ENCODE results near the gene TRAK2. TPM values are rescaled to one million over a fixed set of nuclear protein-coding genes. Genes with fewer than 3 reads are reported as not detected.

Gene TRAK2
- total RNA-seq, 4 donors from 2014 or later: 59.7 to 105 (median 65.2) TPM

- no peak for TF ChIP-seq CTCF (IDR thresholded peaks at IDR 0.05; ENCODE audit: low read depth)
Measured at GRCh38 chr2:201482543-201482942, 31.3 kb upstream of the TRAK2 start.

DNA sequence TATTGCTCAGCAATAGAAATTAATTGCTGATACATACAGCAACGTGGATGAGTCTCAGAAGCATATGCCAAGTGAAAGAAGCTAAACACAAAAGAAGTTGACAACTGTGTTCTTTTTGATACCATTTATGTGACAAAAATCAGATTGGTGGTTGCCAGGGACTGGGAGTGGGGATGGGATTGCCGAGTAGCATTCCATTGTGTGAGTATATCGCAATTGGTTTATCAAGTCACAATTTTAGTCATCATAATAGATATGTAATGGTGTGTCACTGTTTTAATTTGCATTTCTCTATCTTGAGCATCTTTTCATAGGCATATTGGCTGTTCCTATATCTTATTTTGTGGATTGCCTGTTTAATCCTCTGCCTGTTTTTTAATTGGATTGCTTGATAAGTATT lies 21.2 kb upstream of the TRAK2 start:
- no peak for TF ChIP-seq CTCF (IDR thresholded peaks at IDR 0.05; ENCODE audit: low read depth)

DNA sequence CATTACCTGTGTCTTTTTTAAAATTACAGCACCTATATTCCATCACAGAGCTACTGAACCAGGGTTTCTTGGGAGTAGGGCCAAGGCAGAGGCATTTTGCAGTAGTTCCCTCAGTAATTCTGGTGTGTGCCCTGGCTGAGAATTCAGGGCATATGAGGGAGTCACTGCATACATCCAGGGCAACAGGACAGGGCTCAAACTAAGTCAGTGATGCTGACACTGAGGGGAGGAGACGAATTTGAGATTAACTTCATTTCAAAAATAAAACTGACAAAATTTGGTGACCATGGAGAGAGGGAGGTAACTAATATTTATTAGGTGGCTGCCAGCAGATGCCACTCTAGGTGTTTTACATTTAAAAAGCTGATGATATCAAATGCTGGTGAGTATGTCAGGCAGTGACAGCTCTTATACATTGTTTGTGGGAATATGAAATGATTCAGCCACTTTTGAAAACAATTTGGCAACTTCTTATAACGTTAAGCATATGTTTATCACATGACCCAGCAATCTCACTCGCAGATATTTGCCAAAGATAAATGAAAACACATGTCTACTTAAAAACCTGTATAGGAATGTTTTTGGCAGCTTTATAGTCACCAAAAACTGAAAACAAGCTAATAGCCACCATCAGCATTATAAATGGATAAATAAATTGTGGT lies 20.6 kb upstream of the TRAK2 start:
- no peak for TF ChIP-seq CTCF (IDR thresholded peaks at IDR 0.05; ENCODE audit: low read depth)

GRCh38 chr2:201470821-201471731 lies 19.8 kb upstream of the TRAK2 start:
- TF ChIP-seq CTCF (IDR thresholded peaks at IDR 0.05; ENCODE audit: low read depth): no peak

DNA sequence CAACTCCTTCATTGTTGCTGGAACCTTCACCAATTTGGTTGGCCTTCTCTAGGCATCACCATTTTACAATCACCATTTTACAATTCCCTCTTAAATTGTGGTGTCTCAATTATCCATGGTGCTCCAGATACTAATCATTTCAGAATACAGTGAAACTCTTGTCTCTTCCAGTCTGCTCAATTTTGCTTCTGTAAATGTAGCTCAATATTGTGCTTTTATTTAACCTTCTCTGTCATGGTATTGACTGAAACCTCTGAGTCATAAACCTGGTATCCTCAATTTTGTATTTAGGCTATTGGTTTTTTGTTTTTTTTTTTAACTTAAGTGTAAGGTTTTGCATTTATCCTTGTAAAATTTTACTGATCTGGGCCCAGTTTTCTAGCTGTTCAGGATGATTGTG lies 16.4 kb upstream of the TRAK2 start:
- TF ChIP-seq CTCF (IDR thresholded peaks at IDR 0.05; ENCODE audit: low read depth): no peak

DNA sequence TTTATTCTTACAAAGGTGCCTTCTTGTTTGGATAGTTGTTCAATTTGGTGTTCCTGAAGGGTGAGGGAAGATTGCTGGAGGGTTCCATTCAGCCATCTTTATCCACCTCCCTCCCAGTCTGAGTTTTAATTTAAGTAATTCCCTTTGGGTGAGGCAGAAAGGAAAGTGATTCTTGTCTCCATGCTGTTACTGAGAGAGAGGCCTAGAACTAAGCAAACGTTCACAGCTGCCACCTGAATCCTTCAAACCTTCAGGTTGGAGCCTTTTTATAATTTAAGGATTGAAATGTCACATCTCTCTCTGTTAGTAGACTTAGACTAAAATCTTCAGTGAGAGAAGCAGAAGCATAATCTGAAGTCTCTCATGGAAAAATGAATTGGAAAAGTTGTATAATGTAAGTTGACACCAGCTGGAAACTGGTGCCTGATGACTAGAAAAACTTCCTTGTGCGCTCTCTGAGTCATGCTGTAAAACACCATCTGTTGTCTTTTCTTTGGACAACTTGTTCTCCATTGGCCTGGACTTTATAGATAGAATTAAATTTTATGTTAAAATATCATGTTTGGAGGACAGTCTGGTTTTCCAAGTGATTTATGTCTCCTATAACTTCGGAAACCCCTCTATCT lies 14.9 kb upstream of the TRAK2 start:
- no peak for TF ChIP-seq CTCF (IDR thresholded peaks at IDR 0.05; ENCODE audit: low read depth)

DNA sequence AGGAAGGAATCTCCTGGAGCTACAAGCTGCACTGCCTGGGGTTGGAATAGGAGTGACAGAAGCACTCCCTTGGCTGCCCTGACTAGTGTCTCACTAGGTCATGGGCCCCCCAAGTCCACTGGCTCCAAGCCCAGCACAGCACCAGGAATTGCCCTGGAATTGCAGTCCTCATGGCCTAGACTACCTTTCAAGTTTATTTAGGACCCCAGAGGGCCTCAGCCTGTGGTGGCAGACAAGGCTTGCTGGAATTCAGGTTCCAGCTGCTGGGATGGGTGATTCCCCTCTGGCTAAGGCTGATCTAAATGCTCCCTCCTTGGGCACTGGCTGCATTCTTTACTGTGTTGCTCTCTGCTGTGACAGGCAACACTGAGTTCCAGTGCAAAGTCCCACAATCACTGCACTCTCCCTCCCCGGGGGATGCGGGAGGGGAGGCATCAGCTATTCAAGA lies 14.3 kb upstream of the TRAK2 start:
- TF ChIP-seq CTCF (IDR thresholded peaks at IDR 0.05; ENCODE audit: low read depth): no peak
